H9 (cell line): ENCODE data around the gene CCDC85B. TPM values are rescaled to one million over a fixed set of nuclear protein-coding genes. Genes with fewer than 3 reads are reported as not detected.

ENCODE experiments used
- DNase-seq: peaks from one replicate; pipeline ENCODE4 v3.0.0-alpha.2; 2017
- H2AFZ ChIP-seq: one replicate; pipeline ENCODE4 v1.6.1; 2013; ENCODE audit warnings: mild to moderate bottlenecking, low read length, control low read depth, moderate library complexity
- H2AK5ac ChIP-seq: 2 replicates; pipeline ENCODE4 v1.6.1; 2013; ENCODE audit warnings: low read length, control low read depth, mixed read lengths; ENCODE audit not compliant: insufficient read length
- H2BK120ac ChIP-seq: one replicate; pipeline ENCODE4 v1.6.1; 2013; ENCODE audit warnings: low read depth, mild to moderate bottlenecking, low read length, control low read depth, inconsistent platforms; ENCODE audit not compliant: poor library complexity, severe bottlenecking
- H2BK12ac ChIP-seq: 2 replicates; pipeline ENCODE4 v1.6.1; 2013; ENCODE audit warnings: low read length, control low read depth, mixed read lengths, low read depth; ENCODE audit not compliant: insufficient read length
- H2BK15ac ChIP-seq: 2 replicates; pipeline ENCODE4 v1.6.1; 2013; ENCODE audit warnings: low read depth, low read length, control low read depth
- H2BK20ac ChIP-seq: one replicate; pipeline ENCODE4 v1.6.1; 2013; ENCODE audit warnings: low read depth, mild to moderate bottlenecking, low read length, control low read depth, inconsistent platforms; ENCODE audit not compliant: poor library complexity, severe bottlenecking
- H2BK5ac ChIP-seq: 2 replicates; pipeline ENCODE4 v1.6.1; 2013; ENCODE audit warnings: low read length, control low read depth, mixed read lengths; ENCODE audit not compliant: insufficient read length
- H3K14ac ChIP-seq: 2 replicates; pipeline ENCODE4 v1.6.1; 2013; ENCODE audit warnings: low read length, control low read depth; ENCODE audit not compliant: insufficient read depth
- H3K18ac ChIP-seq: 2 replicates; pipeline ENCODE4 v1.6.1; 2013; ENCODE audit warnings: low read depth, mild to moderate bottlenecking, mixed read lengths, low read length, control low read depth; ENCODE audit not compliant: insufficient read length
- H3K23ac ChIP-seq: 2 replicates; pipeline ENCODE4 v1.6.1; 2013; ENCODE audit warnings: low read length, control low read depth, mixed read lengths, low read depth; ENCODE audit not compliant: insufficient read length
- H3K23me2 ChIP-seq: 2 replicates; pipeline ENCODE4 v1.6.1; 2013; ENCODE audit warnings: low read depth, mild to moderate bottlenecking, mixed read lengths, low read length, control low read depth; ENCODE audit not compliant: insufficient read length, poor library complexity, severe bottlenecking
- H3K27ac ChIP-seq: 2 replicates; pipeline ENCODE4 v1.5.1; 2013; ENCODE audit warnings: low read length, control low read depth, mixed read lengths, low read depth; ENCODE audit not compliant: insufficient read length
- H3K27me3 ChIP-seq: 2 replicates; pipeline ENCODE4 v1.6.1; 2013; ENCODE audit warnings: low read length, control low read depth, inconsistent platforms; ENCODE audit not compliant: insufficient read depth
- H3K4ac ChIP-seq: 2 replicates; pipeline ENCODE4 v1.6.1; 2013; ENCODE audit warnings: low read depth, mild to moderate bottlenecking, control low read depth, inconsistent platforms, low read length, moderate library complexity
- H3K4me1 ChIP-seq: 2 replicates; pipeline ENCODE4 v1.6.1; 2013; ENCODE audit warnings: low read length, control low read depth, inconsistent platforms; ENCODE audit not compliant: insufficient read depth
- H3K4me2 ChIP-seq: 2 replicates; pipeline ENCODE4 v1.6.1; 2013; ENCODE audit warnings: low read length, control low read depth, mixed read lengths; ENCODE audit not compliant: insufficient read length, insufficient read depth
- H3K56ac ChIP-seq: 2 replicates; pipeline ENCODE4 v1.6.1; 2013; ENCODE audit warnings: low read depth, mild to moderate bottlenecking, mixed read lengths, low read length, control low read depth; ENCODE audit not compliant: insufficient read length
- H3K79me1 ChIP-seq: 2 replicates; pipeline ENCODE4 v1.6.1; 2013; ENCODE audit warnings: low read depth, mild to moderate bottlenecking, moderate library complexity, low read length, control low read depth, inconsistent platforms; ENCODE audit not compliant: insufficient read depth, poor library complexity, severe bottlenecking
- H3K79me2 ChIP-seq: 2 replicates; pipeline ENCODE4 v1.6.1; 2013; ENCODE audit warnings: low read length, control low read depth, inconsistent platforms; ENCODE audit not compliant: insufficient read depth
- H3K9ac ChIP-seq: 2 replicates; pipeline ENCODE4 v1.6.1; 2013; ENCODE audit warnings: low read length, control low read depth, mixed read lengths; ENCODE audit not compliant: insufficient read length; ENCODE audit errors: extremely low read depth
- H3K9me3 ChIP-seq: one replicate; pipeline ENCODE4 v1.6.1; 2013; ENCODE audit warnings: low read depth, low read length, inconsistent platforms; ENCODE audit not compliant: control insufficient read depth
- H3T11ph ChIP-seq: one replicate; pipeline ENCODE4 v1.6.1; 2013; ENCODE audit warnings: mild to moderate bottlenecking, low read length, control low read depth, inconsistent platforms
- H4K20me1 ChIP-seq: one replicate; pipeline ENCODE4 v1.6.1; 2013; ENCODE audit not compliant: control insufficient read depth, insufficient read length, insufficient read depth
- H4K5ac ChIP-seq: 2 replicates; pipeline ENCODE4 v1.6.1; 2013; ENCODE audit warnings: low read depth, mild to moderate bottlenecking, mixed read lengths, low read length, control low read depth; ENCODE audit not compliant: insufficient read length
- H4K8ac ChIP-seq: replicated peaks from 2 replicates; pipeline ENCODE4 v1.6.1; 2013; ENCODE audit warnings: low read length, control low read depth, mixed read lengths, low read depth; ENCODE audit not compliant: insufficient read length
- H4K91ac ChIP-seq: 2 replicates; pipeline ENCODE4 v1.6.1; 2013; ENCODE audit warnings: low read depth, mild to moderate bottlenecking, moderate library complexity, mixed read lengths, low read length, control low read depth; ENCODE audit not compliant: insufficient read length
- H3K27ac Mint-ChIP-seq, 3 experiments: 2 replicates in 2 of 3; 3 replicates in 1 of 3; pipeline ENCODE4 v1.8.0; 2020 to 2021; ENCODE audit warnings: mixed read lengths in 3 of 3, mild to moderate bottlenecking in 1 of 3, moderate library complexity in 1 of 3
- H3K27me3 Mint-ChIP-seq: 2 replicates; pipeline ENCODE4 v1.8.0; 2021; ENCODE audit warnings: low read depth, mild to moderate bottlenecking, moderate library complexity, mixed read lengths
- H3K36me3 Mint-ChIP-seq, 3 experiments: 2 replicates in 2 of 3; 3 replicates in 1 of 3; pipeline ENCODE4 v1.8.0; 2020 to 2021; ENCODE audit warnings: low read depth in 3 of 3, mixed read lengths in 3 of 3; ENCODE audit not compliant: insufficient read depth in 1 of 3
- H3K4me1 Mint-ChIP-seq, 2 experiments: 2 replicates each; pipeline ENCODE4 v1.8.0; 2020; ENCODE audit warnings: mixed read lengths in 2 of 2
- H3K4me3 Mint-ChIP-seq, 2 experiments: 2 replicates in 1 of 2; 3 replicates in 1 of 2; pipeline ENCODE4 v1.8.0; 2020 to 2021; ENCODE audit warnings: mild to moderate bottlenecking in 2 of 2, mixed read lengths in 2 of 2, moderate library complexity in 1 of 2
- H3K9me3 Mint-ChIP-seq, 2 experiments: 2 replicates in 1 of 2; 3 replicates in 1 of 2; pipeline ENCODE4 v1.8.0; 2020; ENCODE audit warnings: mild to moderate bottlenecking in 2 of 2, mixed read lengths in 2 of 2, moderate library complexity in 1 of 2
- WGBS: extraction: QIAGEN DNeasy Blood & Tissue Kit; methylation state at CpG from one replicate; pipeline ENCODE4 v1.1.7; 2013; ENCODE audit warnings: missing lambda C conversion rate, low lambda C conversion rate, mixed read lengths; ENCODE audit not compliant: insufficient read length; ENCODE audit errors: extremely low coverage; 5-methylcytosine and 5-hydroxymethylcytosine counted together
- total RNA-seq: library from RNA; stranded (reverse); gene quantifications from 2 replicates; pipeline ENCODE4 v1.2.1, GENCODE V29; 2021
- TF ChIP-seq, protein P1 (sequence below): fragments of 200-600 bp; sonication (generic); conservative IDR thresholded peaks from 3 replicates; pipeline ENCODE4 v1.8.0; 2021; ENCODE audit warnings: antibody characterized with exemption, mild to moderate bottlenecking

The CCDC85B gene
- total RNA-seq, 1 experiment from 2014 or later, result 23.3 TPM

GRCh38 chr11:65850217-65851082 lies 40.0 kb upstream of the CCDC85B start:
- H3K4me3 Mint-ChIP-seq, result no peak overlapping the region

More at GRCh38 chr11:65850217-65851082, 40.0 kb upstream of the CCDC85B start:
- Histone ChIP-seq H2BK20ac (no peak overlapping the region), H3T11ph (no peak overlapping the region), H3K4me1 (no peaks in the 10 kb centered on the region), H3K79me2 (peaks cover 1% of the 10 kb centered on the region; the same call in 1 of the 2 replicates), H4K5ac (no peak overlapping the region), H3K79me1 (peaks cover 2% of the 10 kb centered on the region), H3K27me3 (no peaks in the 10 kb centered on the region), H3K9ac (no peak overlapping the region), H3K14ac (no peak overlapping the region), H4K20me1 (no peaks in the 10 kb centered on the region), H3K23me2 (no peaks in the 10 kb centered on the region), H3K23ac (no peak overlapping the region), H3K18ac (no peak overlapping the region), H2BK120ac (no peak overlapping the region), H2AFZ (no peak overlapping the region), H2BK5ac (no peak overlapping the region), H3K4ac (no peak overlapping the region), H3K9me3 (no peaks in the 10 kb centered on the region), H3K56ac (no peak overlapping the region), H3K27ac (no peak overlapping the region), H4K8ac (no peak overlapping the region), H2BK15ac (no peak overlapping the region), H2AK5ac (no peak overlapping the region), H2BK12ac (no peak overlapping the region), H4K91ac (no peak overlapping the region), H3K4me2 (no peak overlapping the region)
- H3K27ac Mint-ChIP-seq, result peak overlapping the region in 1 of 3 experiments; percentile 63; a peak in 1 of 7 replicates
- peak; percentile 32 for DNase-seq
- TF ChIP-seq, protein P1, sequence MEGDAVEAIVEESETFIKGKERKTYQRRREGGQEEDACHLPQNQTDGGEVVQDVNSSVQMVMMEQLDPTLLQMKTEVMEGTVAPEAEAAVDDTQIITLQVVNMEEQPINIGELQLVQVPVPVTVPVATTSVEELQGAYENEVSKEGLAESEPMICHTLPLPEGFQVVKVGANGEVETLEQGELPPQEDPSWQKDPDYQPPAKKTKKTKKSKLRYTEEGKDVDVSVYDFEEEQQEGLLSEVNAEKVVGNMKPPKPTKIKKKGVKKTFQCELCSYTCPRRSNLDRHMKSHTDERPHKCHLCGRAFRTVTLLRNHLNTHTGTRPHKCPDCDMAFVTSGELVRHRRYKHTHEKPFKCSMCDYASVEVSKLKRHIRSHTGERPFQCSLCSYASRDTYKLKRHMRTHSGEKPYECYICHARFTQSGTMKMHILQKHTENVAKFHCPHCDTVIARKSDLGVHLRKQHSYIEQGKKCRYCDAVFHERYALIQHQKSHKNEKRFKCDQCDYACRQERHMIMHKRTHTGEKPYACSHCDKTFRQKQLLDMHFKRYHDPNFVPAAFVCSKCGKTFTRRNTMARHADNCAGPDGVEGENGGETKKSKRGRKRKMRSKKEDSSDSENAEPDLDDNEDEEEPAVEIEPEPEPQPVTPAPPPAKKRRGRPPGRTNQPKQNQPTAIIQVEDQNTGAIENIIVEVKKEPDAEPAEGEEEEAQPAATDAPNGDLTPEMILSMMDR, result no peak
- peaks cover 33 to 43% (median 36%) of the 10 kb centered on the region in 3 experiments for H3K36me3 Mint-ChIP-seq
- peaks cover 10 to 14% of the 10 kb centered on the region in 2 experiments for H3K4me1 Mint-ChIP-seq
- no CpG with 5 or more reads among the region's 20 CpGs for whole genome bisulfite sequencing
- H3K27me3 Mint-ChIP-seq, result peaks cover 15% of the 10 kb centered on the region
- peaks cover 3 to 7% of the 10 kb centered on the region in 2 experiments; a peak in 2 of 5 replicates for H3K9me3 Mint-ChIP-seq
